BE2C (cell line): Measurements from ENCODE around the gene MCAT.

Experiments
- DNase-seq: peaks from one replicate; pipeline ENCODE4 v3.0.0-alpha.2; 2020
- H3K27me3 ChIP-seq: fragments of 250-450 bp; sonication (Bioruptor Pico); 2 replicates; pipeline ENCODE4 v1.5.1; 2020; ENCODE audit warnings: mild to moderate bottlenecking
- H3K36me3 ChIP-seq: fragments of 250-450 bp; sonication (Bioruptor Pico); 2 replicates; pipeline ENCODE4 v1.5.1; 2020; ENCODE audit warnings: mild to moderate bottlenecking
- H3K4me1 ChIP-seq: fragments of 250-450 bp; sonication (Bioruptor Pico); 2 replicates; pipeline ENCODE4 v1.5.1; 2020
- H3K4me3 ChIP-seq: 2 replicates; pipeline ENCODE4 v1.5.1; 2011; ENCODE audit warnings: low read depth, low read length
- H3K9me3 ChIP-seq: fragments of 250-450 bp; sonication (Bioruptor Pico); 2 replicates; pipeline ENCODE4 v1.5.1; 2020
- CTCF ChIP-seq: IDR thresholded peaks from 2 replicates; pipeline ENCODE4 v1.5.1; 2012; ENCODE audit warnings: mild to moderate bottlenecking, low read depth, low read length

Gene MCAT

GRCh38 chr22:43173976-43174720 lies 30.9 kb upstream of the MCAT start:
- no peak for DNase-seq
- no peak for TF ChIP-seq CTCF
- Histone ChIP-seq H3K9me3 (no peaks in the 10 kb centered on the region), H3K4me1 (no peaks in the 10 kb centered on the region), H3K4me3 (no peak overlapping the region), H3K27me3 (no peaks in the 10 kb centered on the region), H3K36me3 (peaks cover 87% of the 10 kb centered on the region)

GRCh38 chr22:43173566-43173965 lies 30.4 kb upstream of the MCAT start:
- Histone ChIP-seq H3K27me3 (no peaks in the 10 kb centered on the region), H3K9me3 (no peaks in the 10 kb centered on the region), H3K4me1 (no peaks in the 10 kb centered on the region), H3K4me3 (no peak overlapping the region), H3K36me3 (peaks cover 87% of the 10 kb centered on the region)
- no peak for DNase-seq
- TF ChIP-seq CTCF: no peak

GRCh38 chr22:43172191-43172590 lies 29.0 kb upstream of the MCAT start:
- no peaks in the 10 kb centered on the region for H3K27me3 ChIP-seq
- no peak for TF ChIP-seq CTCF
- no peak for DNase-seq
- peaks cover 87% of the 10 kb centered on the region for H3K36me3 ChIP-seq
- no peaks in the 10 kb centered on the region for H3K4me1 ChIP-seq
- no peaks in the 10 kb centered on the region for H3K9me3 ChIP-seq
- H3K4me3 ChIP-seq: no peak overlapping the region

GRCh38 chr22:43171607-43172006 lies 28.4 kb upstream of the MCAT start:
- no peak for TF ChIP-seq CTCF
- Histone ChIP-seq H3K4me1 (no peaks in the 10 kb centered on the region), H3K27me3 (no peaks in the 10 kb centered on the region), H3K9me3 (no peaks in the 10 kb centered on the region), H3K36me3 (peaks cover 87% of the 10 kb centered on the region), H3K4me3 (no peak overlapping the region)
- no peak for DNase-seq

GRCh38 chr22:43171019-43171491 lies 27.9 kb upstream of the MCAT start:
- no peak overlapping the region for H3K4me3 ChIP-seq
- H3K27me3 ChIP-seq: no peaks in the 10 kb centered on the region
- peaks cover 84% of the 10 kb centered on the region for H3K36me3 ChIP-seq
- H3K4me1 ChIP-seq: no peaks in the 10 kb centered on the region
- no peak for TF ChIP-seq CTCF
- no peak for DNase-seq
- no peaks in the 10 kb centered on the region for H3K9me3 ChIP-seq

- peaks cover 74% of the 10 kb centered on the region for H3K36me3 ChIP-seq
- H3K4me1 ChIP-seq: no peaks in the 10 kb centered on the region
- no peaks in the 10 kb centered on the region for H3K9me3 ChIP-seq
- no peaks in the 10 kb centered on the region for H3K27me3 ChIP-seq
- no peak for TF ChIP-seq CTCF
- H3K4me3 ChIP-seq: no peak overlapping the region
- DNase-seq: no peak
These were observed 26.9 kb upstream of the MCAT start for GRCh38 chr22:43170131-43170480.
